Endothelial cell of umbilical vein (primary cell): ENCODE data around the gene OR51I1. TPM values are rescaled to one million over a fixed set of nuclear protein-coding genes. Genes with fewer than 3 reads are reported as not detected.

ENCODE experiments used
- BruUV-seq: library from RNA; stranded (reverse); fragments of 400-500 nt; replicated peaks from 2 replicates; lab custom pipeline; 2021; lab: Mats Ljungman, UMichigan
- CTCF ChIA-PET: fragments of 300-600, 350-600 bp; sonication (Branson Sonifier 250); formaldehyde crosslinking; loops from one replicate; lab custom pipeline; 2021; ENCODE audit warnings: antibody characterized with exemption, inconsistent platforms; lab: Charles Lee
- POLR2A ChIA-PET: fragments of 300-600, 350-600 bp; sonication (Branson Sonifier 250); formaldehyde crosslinking; loops from one replicate; lab custom pipeline; 2021; ENCODE audit warnings: antibody characterized with exemption, inconsistent platforms; lab: Charles Lee
- DNase-seq: peaks from one replicate; pipeline ENCODE4 v3.0.0-alpha.2; 2011; ENCODE audit warnings: low read depth, low spot score
- FAIRE-seq: peaks from 2 replicates; lab custom pipeline; 2011; peaks lifted over from hg19 to GRCh38; lab: Jason Lieb, UNC
- H2AFZ ChIP-seq: 2 replicates; pipeline ENCODE4 v1.6.0; 2012; ENCODE audit warnings: low read depth, low read length, control low read depth, inconsistent platforms
- H3K27ac ChIP-seq: 2 replicates; pipeline ENCODE4 v1.5.1; 2011; ENCODE audit warnings: low read depth, mild to moderate bottlenecking, control low read depth, low read length, moderate library complexity; ENCODE audit not compliant: insufficient read depth
- H3K27me3 ChIP-seq, 2 experiments: 2 replicates each; pipeline versions ENCODE4 v1.6.0 to v1.6.1; 2011; ENCODE audit warnings: low read length in 2 of 2, mixed read lengths in 1 of 2; ENCODE audit not compliant: control insufficient read depth in 2 of 2, insufficient read depth in 2 of 2
- H3K36me3 ChIP-seq, 2 experiments: 2 replicates in 1 of 2; 3 replicates in 1 of 2; pipeline ENCODE4 v1.5.1; 2011; ENCODE audit warnings: low read length in 2 of 2, mild to moderate bottlenecking in 1 of 2, moderate library complexity in 1 of 2; ENCODE audit not compliant: control insufficient read depth in 2 of 2, insufficient read depth in 2 of 2; ENCODE audit errors: extremely low read depth in 1 of 2
- H3K4me1 ChIP-seq: 3 replicates; pipeline ENCODE4 v1.5.1; 2011; ENCODE audit warnings: mild to moderate bottlenecking, low read length; ENCODE audit not compliant: control insufficient read depth, insufficient read depth; ENCODE audit errors: extremely low read depth
- H3K4me2 ChIP-seq: 2 replicates; pipeline ENCODE4 v1.6.1; 2011; ENCODE audit warnings: low read length, control low read depth, mixed read lengths; ENCODE audit not compliant: insufficient read depth
- H3K4me3 ChIP-seq, 3 experiments: fragments of 200-600 bp in 1 of 3; sonication (generic), shearing (Covaris generic) in 1 of 3; replicated peaks in 1 of 3; 2 replicates each; pipeline ENCODE4 v1.5.1; 2011 to 2016; ENCODE audit warnings: control low read depth in 3 of 3, low read length in 3 of 3, mild to moderate bottlenecking in 2 of 3, inconsistent platforms in 1 of 3, low read depth in 1 of 3, moderate library complexity in 1 of 3; ENCODE audit not compliant: insufficient read depth in 1 of 3
- H3K79me2 ChIP-seq: 2 replicates; pipeline ENCODE4 v1.6.0; 2012; ENCODE audit warnings: low read length, inconsistent platforms; ENCODE audit not compliant: control insufficient read depth, insufficient read depth
- H3K9ac ChIP-seq: replicated peaks from 2 replicates; pipeline ENCODE3; 2011; ENCODE audit warnings: low read length, control low read depth; ENCODE audit not compliant: insufficient read depth; ENCODE audit errors: extremely low read depth
- H3K9me1 ChIP-seq: replicated peaks from 3 replicates; pipeline ENCODE4 v1.6.0; 2011; ENCODE audit warnings: mild to moderate bottlenecking, low read length; ENCODE audit not compliant: control insufficient read depth, insufficient read depth; ENCODE audit errors: extremely low read depth
- H3K9me3 ChIP-seq: replicated peaks from 2 replicates; pipeline ENCODE4 v1.5.1; 2012; ENCODE audit warnings: low read length, inconsistent platforms; ENCODE audit not compliant: control insufficient read depth, insufficient read depth
- H4K20me1 ChIP-seq: replicated peaks from 2 replicates; pipeline ENCODE3; 2011; ENCODE audit warnings: mild to moderate bottlenecking, low read length; ENCODE audit not compliant: control insufficient read depth, insufficient read depth; ENCODE audit errors: extremely low read depth
- EZH2 ChIP-seq: IDR thresholded peaks from 2 replicates; pipeline ENCODE4 v1.6.1; 2012; ENCODE audit warnings: borderline replicate concordance, low read depth, mild to moderate bottlenecking, moderate library complexity, low read length, inconsistent platforms; ENCODE audit not compliant: severe bottlenecking
- FOS ChIP-seq: IDR thresholded peaks from 2 replicates; pipeline ENCODE4 v1.6.1; 2011; ENCODE audit warnings: mild to moderate bottlenecking, low read length, moderate library complexity, borderline replicate concordance; ENCODE audit not compliant: insufficient read depth
- GATA2 ChIP-seq: IDR thresholded peaks from 2 replicates; pipeline ENCODE4 v1.7.0; 2011; ENCODE audit warnings: low read depth, mild to moderate bottlenecking, moderate library complexity, mixed read lengths, low read length; ENCODE audit not compliant: insufficient read length, insufficient read depth
- JUN ChIP-seq: IDR thresholded peaks from 2 replicates; pipeline ENCODE4 v1.6.1; 2011; ENCODE audit warnings: borderline replicate concordance, low read depth; ENCODE audit not compliant: insufficient read length, insufficient read depth
- MYC ChIP-seq: IDR thresholded peaks from one replicate; pipeline ENCODE4 v1.6.1; 2011; ENCODE audit warnings: mild to moderate bottlenecking, low read depth, low read length
- POLR2A ChIP-seq: IDR thresholded peaks from 2 replicates; pipeline ENCODE4 v1.6.1; 2012; ENCODE audit warnings: low read depth, mild to moderate bottlenecking, control low read depth, low read length
- POLR2AphosphoS5 ChIP-seq: IDR thresholded peaks from 2 replicates; pipeline ENCODE4 v1.6.1; 2012; ENCODE audit warnings: low read depth, mild to moderate bottlenecking, control low read depth, low read length, moderate library complexity; ENCODE audit not compliant: insufficient read depth
- dilution Hi-C: fragments of 300-500 bp; cut with MboI; formaldehyde crosslinking; loops from one replicate; pipeline ENCODE4 v1.15.0; 2019; ENCODE audit warnings: low sequenced_read_pairs; ENCODE audit not compliant: extremely low pct_ligation_motif_present
- intact Hi-C: fragments of 100-400 bp; cut with micrococcal nuclease; formaldehyde crosslinking; loops from one replicate; pipeline ENCODE4 v1.10.0; 2022
- polyA plus RNA-seq, 4 experiments: library from polyadenylated mRNA; depleted of rRNA in 3 of 4; stranded (reverse) in 3 of 4; unstranded in 1 of 4; fragments of >200 nt; gene quantifications; 2 replicates each; pipeline versions ENCODE4 v1.2.1 to v1.2.3, GENCODE V29; 2011 to 2012; ENCODE audit warnings: missing spikeins in 1 of 4
- total RNA-seq: library from RNA; stranded (reverse); gene quantifications from 2 replicates; pipeline ENCODE4 v1.2.3, GENCODE V29; 2021
- TF ChIP-seq, protein P1 (sequence below), 2 donors: IDR thresholded peaks; 1 replicate in 1 of 2; 2 replicates in 1 of 2; pipeline ENCODE4 v1.5.1; 2011; ENCODE audit warnings: low read length in 2 of 2, mild to moderate bottlenecking in 2 of 2, moderate library complexity in 2 of 2, control low read depth in 1 of 2, inconsistent platforms in 1 of 2, low read depth in 1 of 2; ENCODE audit not compliant: insufficient read depth in 1 of 2; ENCODE audit errors: extremely low read depth in 1 of 2
- TF ChIP-seq, protein P2 (sequence below): IDR thresholded peaks from 2 replicates; pipeline ENCODE4 v1.6.1; 2011; ENCODE audit not compliant: insufficient read depth, insufficient read length

The OR51I1 gene
- total and polyA plus RNA-seq, 2 donors (not counting 3 experiments of a cell fraction or from before 2014, with no cell fraction given): not detected

DNA sequence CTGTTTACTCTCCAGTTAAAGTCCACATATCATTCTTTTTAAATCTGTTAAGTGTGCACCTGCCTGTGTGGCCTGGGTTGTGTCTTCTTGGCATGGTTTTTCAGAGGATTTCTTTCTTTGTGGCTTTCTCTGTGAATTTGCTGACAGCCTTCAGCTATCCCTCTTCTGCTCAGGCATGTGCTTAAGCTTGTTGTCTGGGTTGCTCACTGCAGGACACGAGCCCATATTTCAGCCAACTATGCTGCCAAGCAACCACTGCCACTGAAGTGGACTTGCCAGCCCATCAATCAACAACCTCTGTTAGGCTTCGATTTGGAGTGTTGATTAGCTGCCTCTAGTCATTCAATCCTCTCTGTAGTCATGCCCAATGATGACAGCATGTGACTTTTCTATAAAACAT, 26.2 kb upstream of the OR51I1 start:
- no peaks in the 10 kb centered on the region for H3K4me1 ChIP-seq

More for the DNA sequence above, 26.2 kb upstream of the OR51I1 start:
- Histone ChIP-seq H2AFZ (no peak overlapping the region), H3K9me1 (no peaks in the 10 kb centered on the region), H3K27ac (no peak overlapping the region), H3K4me2 (no peak overlapping the region), H3K9me3 (no peaks in the 10 kb centered on the region), H3K4me3 (no peak overlapping the region), H3K27me3 (no peaks in the 10 kb centered on the region), H3K9ac (no peak overlapping the region), H3K36me3 (no peaks in the 10 kb centered on the region), H4K20me1 (no peaks in the 10 kb centered on the region), H3K79me2 (no peaks in the 10 kb centered on the region)
- DNase-seq (no peak), FAIRE-seq (no peak)
- POLR2A ChIA-PET: no interaction called here
- TF ChIP-seq JUN: no peak
- no peak for TF ChIP-seq EZH2
- TF ChIP-seq POLR2AphosphoS5: no peak
- TF ChIP-seq POLR2A: no peak
- TF ChIP-seq GATA2: no peak
- no peak for TF ChIP-seq FOS
- TF ChIP-seq MYC: no peak
- TF ChIP-seq, protein P1, sequence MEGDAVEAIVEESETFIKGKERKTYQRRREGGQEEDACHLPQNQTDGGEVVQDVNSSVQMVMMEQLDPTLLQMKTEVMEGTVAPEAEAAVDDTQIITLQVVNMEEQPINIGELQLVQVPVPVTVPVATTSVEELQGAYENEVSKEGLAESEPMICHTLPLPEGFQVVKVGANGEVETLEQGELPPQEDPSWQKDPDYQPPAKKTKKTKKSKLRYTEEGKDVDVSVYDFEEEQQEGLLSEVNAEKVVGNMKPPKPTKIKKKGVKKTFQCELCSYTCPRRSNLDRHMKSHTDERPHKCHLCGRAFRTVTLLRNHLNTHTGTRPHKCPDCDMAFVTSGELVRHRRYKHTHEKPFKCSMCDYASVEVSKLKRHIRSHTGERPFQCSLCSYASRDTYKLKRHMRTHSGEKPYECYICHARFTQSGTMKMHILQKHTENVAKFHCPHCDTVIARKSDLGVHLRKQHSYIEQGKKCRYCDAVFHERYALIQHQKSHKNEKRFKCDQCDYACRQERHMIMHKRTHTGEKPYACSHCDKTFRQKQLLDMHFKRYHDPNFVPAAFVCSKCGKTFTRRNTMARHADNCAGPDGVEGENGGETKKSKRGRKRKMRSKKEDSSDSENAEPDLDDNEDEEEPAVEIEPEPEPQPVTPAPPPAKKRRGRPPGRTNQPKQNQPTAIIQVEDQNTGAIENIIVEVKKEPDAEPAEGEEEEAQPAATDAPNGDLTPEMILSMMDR (IDR thresholded peaks at IDR 0.05; ENCODE audit: extremely low read depth in 1 of 2, insufficient read depth in 1 of 2, low read depth in 1 of 2, low read length in 2 of 2): no peak
- TF ChIP-seq, protein P2, sequence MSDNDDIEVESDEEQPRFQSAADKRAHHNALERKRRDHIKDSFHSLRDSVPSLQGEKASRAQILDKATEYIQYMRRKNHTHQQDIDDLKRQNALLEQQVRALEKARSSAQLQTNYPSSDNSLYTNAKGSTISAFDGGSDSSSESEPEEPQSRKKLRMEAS: no peak
- dilution Hi-C loops (no loop called here), intact Hi-C loops (no loop called here)
- CTCF ChIA-PET: interaction anchor here (1.5 kb wide), 1 partner anchor 9 kb away, joined by 9 read pairs; no protein-coding TSS in a partner anchor
- BruUV-seq: no TSS peak
